ENCODE measurements around the gene BFSP1.

Gene BFSP1

GRCh38 chr20:17562804-17563305 lies 31.7 kb upstream of the BFSP1 start:
- Mint-ChIP-seq H3K4me3 (no peak overlapping the region), H3K9me3 (no peaks in the 10 kb centered on the region), H3K4me1 (peaks cover 25% of the 10 kb centered on the region), H3K27ac (no peak overlapping the region), H3K36me3 (no peaks in the 10 kb centered on the region)
- DNase-seq (ENCODE audit: low spot score in 2 of 2): no peak
- ATAC-seq: no peak

GRCh38 chr20:17560344-17561074 lies 29.3 kb upstream of the BFSP1 start:
- DNase-seq (ENCODE audit: low spot score in 2 of 2) (no peak), ATAC-seq (peak; percentile 83)
- Mint-ChIP-seq H3K36me3 (no peaks in the 10 kb centered on the region), H3K4me1 (peaks cover 25% of the 10 kb centered on the region), H3K4me3 (peak overlapping the region; percentile 4), H3K9me3 (no peaks in the 10 kb centered on the region), H3K27ac (peak overlapping the region; percentile 77)

GRCh38 chr20:17559338-17559737 lies 28.2 kb upstream of the BFSP1 start:
- no peak overlapping the region for H3K27ac Mint-ChIP-seq
- no peak overlapping the region for H3K4me3 Mint-ChIP-seq
- H3K4me1 Mint-ChIP-seq: peaks cover 25% of the 10 kb centered on the region
- H3K9me3 Mint-ChIP-seq: no peaks in the 10 kb centered on the region
- no peak for ATAC-seq
- H3K36me3 Mint-ChIP-seq: no peaks in the 10 kb centered on the region
- DNase-seq (ENCODE audit: low spot score in 2 of 2): no peak

DNA sequence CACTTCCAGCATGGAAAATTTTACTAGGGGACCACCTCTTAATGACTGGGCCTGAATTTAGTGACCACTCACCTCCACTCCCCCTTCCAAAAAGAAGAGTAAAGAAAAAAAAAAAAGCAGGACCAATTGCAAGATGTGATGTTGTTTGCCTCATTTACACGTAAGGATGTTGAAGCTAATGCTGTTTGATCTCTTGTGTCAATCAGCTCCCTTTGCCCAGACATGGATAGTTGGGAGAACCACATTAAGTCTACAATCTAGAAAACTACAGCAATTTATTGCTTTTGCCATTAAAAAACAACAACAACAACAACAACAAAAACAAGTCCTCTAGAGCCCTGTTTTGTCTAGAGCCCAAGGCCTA lies 27.7 kb upstream of the BFSP1 start:
- Mint-ChIP-seq H3K4me3 (peak overlapping the region; percentile 23), H3K36me3 (no peaks in the 10 kb centered on the region), H3K9me3 (no peaks in the 10 kb centered on the region), H3K27ac (peak overlapping the region; percentile 85), H3K4me1 (peaks cover 25% of the 10 kb centered on the region)
- ATAC-seq (no peak), DNase-seq (ENCODE audit: low spot score in 2 of 2) (no peak)

DNA sequence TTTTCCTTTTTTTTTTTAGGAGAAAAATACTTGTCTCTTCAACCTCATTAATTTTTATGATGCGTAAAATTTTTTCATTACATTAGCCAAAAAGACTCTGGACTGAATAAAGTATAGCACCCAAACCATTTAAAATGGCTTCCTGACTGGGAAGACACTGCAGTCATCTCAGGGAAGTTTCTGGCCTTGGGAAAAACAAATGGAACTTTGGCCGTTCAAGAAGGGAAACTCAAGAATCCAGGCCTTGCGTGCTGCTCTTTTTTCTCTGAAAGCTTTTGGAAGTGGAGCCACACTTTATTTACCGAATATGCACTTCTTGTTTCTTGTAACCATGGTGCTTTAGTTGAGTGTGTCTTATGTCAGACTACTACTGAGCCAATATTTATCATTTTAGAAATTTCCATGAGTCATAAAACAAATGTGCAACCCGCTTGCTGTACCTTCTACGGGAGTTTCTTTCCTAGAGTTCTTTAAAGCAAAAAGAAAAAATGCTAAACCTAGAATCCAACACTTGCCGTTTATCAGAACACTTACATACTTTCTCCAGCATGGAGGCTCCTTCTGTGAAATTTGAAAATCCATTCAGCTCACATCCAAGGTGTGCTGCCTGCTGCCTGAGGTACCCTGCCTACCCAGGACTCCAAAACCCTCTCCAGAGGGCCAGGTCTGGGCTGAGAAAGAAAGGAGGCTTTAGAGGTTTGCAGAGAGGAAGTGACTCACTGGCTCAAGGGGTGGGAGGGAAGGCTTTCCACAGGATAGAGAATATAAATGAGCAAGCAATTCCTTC lies 27.2 kb upstream of the BFSP1 start:
- DNase-seq (ENCODE audit: low spot score in 2 of 2): no peak
- no peaks in the 10 kb centered on the region for H3K36me3 Mint-ChIP-seq
- H3K9me3 Mint-ChIP-seq: no peaks in the 10 kb centered on the region
- peak; percentile 83 for ATAC-seq
- peak overlapping the region; percentile 85 for H3K27ac Mint-ChIP-seq
- H3K4me3 Mint-ChIP-seq: peak overlapping the region; percentile 23
- peaks cover 25% of the 10 kb centered on the region for H3K4me1 Mint-ChIP-seq

GRCh38 chr20:17557675-17558006 lies 26.5 kb upstream of the BFSP1 start:
- Mint-ChIP-seq H3K4me1 (peaks cover 25% of the 10 kb centered on the region), H3K9me3 (no peaks in the 10 kb centered on the region), H3K4me3 (no peak overlapping the region), H3K27ac (peak overlapping the region; percentile 85), H3K36me3 (no peaks in the 10 kb centered on the region)
- no peak for ATAC-seq
- no peak for DNase-seq (ENCODE audit: low spot score in 2 of 2)

DNA sequence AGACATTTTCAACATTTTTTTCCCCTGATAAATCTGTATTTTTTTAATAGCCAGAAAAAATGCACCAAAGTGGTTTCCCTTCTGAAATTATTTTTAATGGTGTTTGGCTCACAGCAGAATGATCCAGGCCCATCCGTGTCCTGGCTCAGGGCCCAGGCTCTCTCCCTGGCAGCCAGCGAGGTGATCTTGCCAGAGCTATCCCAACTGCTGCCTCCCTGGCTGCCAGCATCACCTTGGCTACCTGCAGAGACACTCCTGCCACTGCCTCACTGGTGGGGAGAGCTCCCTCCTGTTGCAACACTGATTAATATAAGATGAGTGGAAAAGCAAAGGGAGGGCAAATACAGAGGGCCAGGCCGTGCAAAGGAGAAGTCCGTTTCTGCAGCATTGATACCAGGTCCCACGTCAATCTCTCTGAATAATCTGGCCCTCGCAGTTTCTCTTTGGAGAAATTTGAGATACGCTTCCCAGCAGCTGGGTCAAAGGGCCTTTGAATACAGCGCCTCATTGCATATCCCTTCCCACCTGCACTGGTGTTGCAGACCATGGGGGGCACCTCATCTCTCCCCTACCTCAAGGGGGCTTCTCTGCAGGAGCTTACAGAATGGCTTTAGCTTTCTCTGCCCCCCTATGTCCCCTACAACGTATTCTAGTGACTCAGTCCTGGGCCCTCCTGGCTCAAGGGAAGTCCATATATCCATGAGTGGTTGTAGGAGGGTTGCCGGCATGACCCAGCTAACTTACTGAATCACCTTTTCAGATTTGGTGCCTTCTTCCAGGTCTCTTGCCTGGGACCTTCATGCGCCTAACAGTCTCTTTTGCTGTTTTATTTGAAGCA lies 25.9 kb upstream of the BFSP1 start:
- Mint-ChIP-seq H3K36me3 (no peaks in the 10 kb centered on the region), H3K9me3 (no peaks in the 10 kb centered on the region), H3K27ac (no peak overlapping the region), H3K4me1 (peaks cover 25% of the 10 kb centered on the region), H3K4me3 (no peak overlapping the region)
- ATAC-seq: no peak
- DNase-seq (ENCODE audit: low spot score in 2 of 2): no peak

GRCh38 chr20:17555106-17555505 lies 23.9 kb upstream of the BFSP1 start:
- H3K9me3 Mint-ChIP-seq: no peaks in the 10 kb centered on the region
- H3K4me3 Mint-ChIP-seq: no peak overlapping the region
- no peaks in the 10 kb centered on the region for H3K36me3 Mint-ChIP-seq
- DNase-seq (ENCODE audit: low spot score in 2 of 2) (no peak), ATAC-seq (no peak)
- H3K27ac Mint-ChIP-seq: no peak overlapping the region
- H3K4me1 Mint-ChIP-seq: peaks cover 13% of the 10 kb centered on the region

DNA sequence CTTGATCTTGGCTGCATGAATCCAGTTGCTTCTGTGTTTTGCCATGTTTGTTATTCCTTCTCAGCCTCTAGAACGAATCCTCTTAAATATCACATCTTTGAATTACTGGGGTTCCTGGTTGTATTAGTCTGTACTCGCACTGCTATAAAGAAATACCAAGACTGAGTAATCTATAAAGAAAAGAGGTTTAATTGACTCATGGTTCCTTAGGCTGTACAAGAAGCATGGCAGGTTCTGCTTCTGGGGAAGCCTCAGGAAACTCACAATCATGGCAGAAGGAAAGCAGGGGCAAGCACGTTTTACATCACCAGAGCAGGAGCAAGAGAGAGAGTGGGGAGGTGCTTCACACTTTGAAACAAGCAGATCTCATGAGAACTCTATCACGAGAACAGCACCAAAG lies 18.0 kb upstream of the BFSP1 start:
- Mint-ChIP-seq H3K4me3 (no peak overlapping the region), H3K9me3 (no peaks in the 10 kb centered on the region), H3K4me1 (no peaks in the 10 kb centered on the region), H3K36me3 (no peaks in the 10 kb centered on the region), H3K27ac (no peak overlapping the region)
- DNase-seq (ENCODE audit: low spot score in 2 of 2) (no peak), ATAC-seq (no peak)

GRCh38 chr20:17545127-17545526 lies 13.9 kb upstream of the BFSP1 start:
- Mint-ChIP-seq H3K9me3 (no peaks in the 10 kb centered on the region), H3K4me3 (no peak overlapping the region), H3K27ac (no peak overlapping the region), H3K4me1 (no peaks in the 10 kb centered on the region), H3K36me3 (peaks cover 5% of the 10 kb centered on the region)
- ATAC-seq: no peak
- no peak for DNase-seq (ENCODE audit: low spot score in 2 of 2)

DNA sequence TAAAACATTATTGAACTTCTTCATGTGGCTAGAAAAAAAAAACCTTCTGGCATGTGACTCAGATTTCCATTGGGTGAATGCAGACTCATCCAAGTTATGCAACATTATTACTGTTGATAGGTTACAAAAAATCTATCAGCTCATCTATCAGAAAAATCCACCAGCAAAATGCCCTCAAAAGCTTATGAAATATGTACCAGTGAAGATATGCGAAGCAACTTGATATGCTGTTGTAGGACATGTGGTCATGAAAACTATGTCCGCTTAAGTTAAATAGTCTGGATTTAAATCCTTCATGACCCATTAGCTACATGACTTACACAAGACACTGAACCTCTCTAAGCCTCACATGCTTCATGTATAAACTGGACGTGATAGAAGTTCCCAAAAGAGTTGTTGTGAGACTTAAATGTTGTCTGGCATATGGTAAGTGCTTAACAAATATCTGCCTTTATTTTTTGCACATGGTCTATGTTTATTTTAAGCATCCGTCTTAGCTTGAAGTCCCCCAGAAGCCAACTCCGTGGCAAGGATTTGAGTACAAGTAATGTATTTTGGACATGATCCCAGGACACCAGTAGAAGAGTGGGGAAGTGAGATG lies 12.5 kb upstream of the BFSP1 start:
- DNase-seq (ENCODE audit: low spot score in 2 of 2) (no peak), ATAC-seq (no peak)
- peaks cover 2% of the 10 kb centered on the region for H3K4me1 Mint-ChIP-seq
- no peaks in the 10 kb centered on the region for H3K9me3 Mint-ChIP-seq
- H3K4me3 Mint-ChIP-seq: no peak overlapping the region
- H3K36me3 Mint-ChIP-seq: peaks cover 5% of the 10 kb centered on the region
- H3K27ac Mint-ChIP-seq: no peak overlapping the region

- H3K36me3 Mint-ChIP-seq: peaks cover 5% of the 10 kb centered on the region
- no peaks in the 10 kb centered on the region for H3K9me3 Mint-ChIP-seq
- peaks cover 8% of the 10 kb centered on the region for H3K4me1 Mint-ChIP-seq
- no peak overlapping the region for H3K4me3 Mint-ChIP-seq
- H3K27ac Mint-ChIP-seq: no peak overlapping the region
- ATAC-seq: no peak
- DNase-seq (ENCODE audit: low spot score in 2 of 2): no peak
These were observed 11.8 kb upstream of the BFSP1 start for GRCh38 chr20:17542993-17543412.

- ATAC-seq: no peak
- DNase-seq (ENCODE audit: low spot score in 2 of 2): no peak
- H3K4me1 Mint-ChIP-seq: peaks cover 12% of the 10 kb centered on the region
- H3K9me3 Mint-ChIP-seq: no peaks in the 10 kb centered on the region
- no peak overlapping the region for H3K4me3 Mint-ChIP-seq
- peaks cover 5% of the 10 kb centered on the region for H3K36me3 Mint-ChIP-seq
- no peak overlapping the region for H3K27ac Mint-ChIP-seq
These were observed 11.3 kb upstream of the BFSP1 start for GRCh38 chr20:17542481-17542880.

DNA sequence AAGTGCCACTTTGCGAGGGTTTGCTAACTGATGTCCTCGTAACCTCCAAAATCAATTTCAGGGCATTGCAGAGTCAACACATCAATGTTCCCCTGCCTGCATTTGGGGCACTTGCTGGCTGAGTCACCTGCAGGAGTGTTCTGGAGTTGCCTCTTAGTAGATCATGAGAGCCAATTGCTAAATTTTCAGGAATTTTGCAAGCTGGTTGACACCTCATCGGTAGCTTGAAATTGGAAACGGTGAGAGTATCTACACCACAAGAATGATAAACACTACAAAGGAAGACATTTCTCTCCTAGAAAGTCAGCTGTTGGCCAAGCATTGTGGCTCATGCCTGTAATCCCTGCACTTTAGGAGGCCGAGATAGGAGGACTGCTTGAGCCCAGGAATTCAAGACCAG lies 10.8 kb upstream of the BFSP1 start:
- H3K9me3 Mint-ChIP-seq: no peaks in the 10 kb centered on the region
- no peak for DNase-seq (ENCODE audit: low spot score in 2 of 2)
- H3K4me1 Mint-ChIP-seq: peaks cover 15% of the 10 kb centered on the region
- no peak overlapping the region for H3K4me3 Mint-ChIP-seq
- no peak for ATAC-seq
- H3K36me3 Mint-ChIP-seq: peaks cover 5% of the 10 kb centered on the region
- no peak overlapping the region for H3K27ac Mint-ChIP-seq

GRCh38 chr20:17541596-17541995 lies 10.4 kb upstream of the BFSP1 start:
- no peak overlapping the region for H3K27ac Mint-ChIP-seq
- no peaks in the 10 kb centered on the region for H3K9me3 Mint-ChIP-seq
- no peak for ATAC-seq
- no peak for DNase-seq (ENCODE audit: low spot score in 2 of 2)
- no peak overlapping the region for H3K4me3 Mint-ChIP-seq
- H3K36me3 Mint-ChIP-seq: peaks cover 5% of the 10 kb centered on the region
- H3K4me1 Mint-ChIP-seq: peaks cover 19% of the 10 kb centered on the region
